A549 treated with GW870086 at 1 μM for 4 hours (cell line): ENCODE results near the gene TCEAL1. TPM values are rescaled to one million over a fixed set of nuclear protein-coding genes. Genes with fewer than 3 reads are reported as not detected.

Experiments
- total RNA-seq: library from RNA; stranded (reverse); fragments of 200-300 nt; extraction: Qiagen RNA extraction; gene quantifications from 5 replicates; pipeline ENCODE4 v1.2.3, GENCODE V29; 2022; ENCODE audit warnings: low read depth

The TCEAL1 gene
- 36.2 to 56.0 TPM (median 41.8 TPM) in 5 replicates for total RNA-seq

GRCh38 chrX:103628386-103629317 is at the start of gene TCEAL1:
TSS of gene TCEAL1 (plus strand) at chrX:103628975. CDS start at chrX:103629917, 942 bp downstream.

GRCh38 chrX:103585411-103586313 is 43.1 kb upstream of the TCEAL1 start, which contains the start of gene TCEAL4:
TSS of gene TCEAL4 (plus strand) at chrX:103585515. CDS start at chrX:103586676, 1,161 bp downstream.

DNA sequence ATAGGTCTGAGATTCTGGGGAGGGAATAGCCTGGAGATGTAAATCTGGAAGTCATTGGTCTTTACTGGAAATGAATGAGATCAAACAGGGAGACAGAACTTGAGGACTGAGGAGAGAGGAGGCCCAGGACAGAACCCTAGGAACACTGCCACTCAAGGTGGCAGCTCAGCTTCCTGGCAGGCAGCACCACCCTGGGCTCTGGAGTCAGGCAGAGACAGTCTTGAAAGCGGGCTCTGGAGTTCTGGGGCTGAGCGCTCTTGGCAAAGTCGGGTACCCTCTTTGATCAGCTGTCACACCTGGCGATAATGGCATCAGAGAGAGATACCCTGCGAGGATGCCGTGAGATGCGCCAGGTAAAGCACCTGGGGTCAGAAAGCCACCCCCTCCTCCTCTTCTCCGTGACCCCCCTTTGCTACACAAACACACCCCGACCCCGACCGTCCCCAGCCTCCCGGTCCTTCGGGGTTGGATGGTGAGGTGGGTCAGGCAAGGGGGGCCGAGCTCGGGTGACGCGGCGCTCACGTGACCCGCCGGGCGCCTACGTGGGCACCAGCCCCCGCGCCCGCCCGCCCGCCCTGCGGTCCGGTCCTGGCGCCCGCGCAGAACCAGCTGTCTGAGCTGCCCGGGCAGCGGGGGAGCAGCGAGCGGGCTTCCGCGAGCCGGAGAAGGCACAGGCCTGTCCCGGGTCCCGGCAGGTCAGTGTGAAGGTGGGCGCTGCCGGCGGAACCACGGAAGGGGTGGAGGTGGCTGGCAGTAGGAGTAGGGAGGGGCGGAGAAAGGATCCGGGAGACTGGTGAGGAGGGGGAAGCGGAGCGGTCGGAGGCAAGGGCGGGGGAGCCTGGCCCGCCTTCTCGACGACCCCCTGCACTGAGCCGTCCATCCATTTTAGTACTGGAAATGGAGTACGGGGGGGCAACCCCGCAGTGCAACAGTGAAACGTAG is 21.1 kb upstream of the TCEAL1 start, which contains the start of gene TCEAL3:
TCEAL3 (plus strand) TSS at position 600 of the 942 bp plus-strand sequence. CDS start 1,102 bp downstream, outside the sequence.

Other genes starting within 250 kb of the TCEAL1 start
- 0.10 TPM in 1 of 5 replicates, not detected in the others for gene RAB40A, start 109.5 kb upstream of the TCEAL1 start, total RNA-seq
- 107 to 154 TPM (median 114 TPM) in 5 replicates for gene TCEAL4, start 43.5 kb upstream of the TCEAL1 start, total RNA-seq
- gene TCEAL3, start 21.0 kb upstream of the TCEAL1 start, total RNA-seq, result 14.8 to 21.6 TPM (median 17.5 TPM) in 5 replicates
- 434 to 1,158 TPM (median 523 TPM) in 5 replicates for gene MORF4L2, start 57.7 kb downstream of the TCEAL1 start, total RNA-seq
- not detected in 5 replicates for gene TMEM31, start 81.9 kb downstream of the TCEAL1 start, total RNA-seq
- not detected in 5 replicates for gene PLP1, start 147.9 kb downstream of the TCEAL1 start, total RNA-seq
- 0.03 to 0.05 TPM (median 0.05 TPM) in 3 of 5 replicates, not detected in the others for gene RAB9B, start 203.3 kb downstream of the TCEAL1 start, total RNA-seq